ENCODE data around the gene HSBP1L1. TPM values are rescaled to one million over a fixed set of nuclear protein-coding genes. Genes with fewer than 3 reads are reported as not detected.
A peak's percentile ranks its signal among the peaks of the same experiment; 100 is the strongest.

Gene HSBP1L1
- total RNA-seq, 2 experiments from 2014 or later = 42.6 to 42.7 TPM

- TF ChIP-seq CTCF (IDR thresholded peaks at IDR 0.05) = no peak
- Histone ChIP-seq H3K4me1 (ENCODE audit: insufficient read depth, low read length) (peaks cover 51% of the 10 kb centered on the region), H3K27ac (ENCODE audit: low read depth in 1 of 2, low read length in 2 of 2) (no peak overlapping the region), H3K9me3 (ENCODE audit: control insufficient read depth in 1 of 2, insufficient read depth in 1 of 2, low read length in 2 of 2) (no peaks in the 10 kb centered on the region), H3K27me3 (ENCODE audit: control insufficient read depth in 1 of 2, insufficient read depth in 2 of 2, low read length in 2 of 2) (no peaks in the 10 kb centered on the region), H3K36me3 (ENCODE audit: insufficient read depth, low read length) (no peaks in the 10 kb centered on the region), H3K4me3 (ENCODE audit: low read length) (no peak overlapping the region)
- Mint-ChIP-seq H3K27me3 (peaks cover 4% of the 10 kb centered on the region), H3K4me1 (ENCODE audit: low read depth) (peaks cover 38% of the 10 kb centered on the region), H3K27ac (peak overlapping the region; percentile 86), H3K36me3 (ENCODE audit: low read depth) (peaks cover 5% of the 10 kb centered on the region), H3K9me3 (no peaks in the 10 kb centered on the region), H3K4me3 (no peak overlapping the region)
- DNase-seq (no peak), ATAC-seq (ENCODE audit: poor library complexity) (no peak)
- ChIA-PET CTCF (no interaction called here), POLR2A (interaction anchor here (0.7 to 1.9 kb wide), 4 partner anchors 10 to 72 kb away, joined by 3 to 6 read pairs (median 3); partner anchors contain the start of genes RBFA, SLC66A2 and TXNL4A)
- intact Hi-C loops (cut with DNase I, micrococcal nuclease) = loop anchor here (5.0 to 10.0 kb wide), 4 partner anchors 47 to 437 kb away; partner anchors contain the start of gene KCNG2 (in 1 of the 2)
Observed at GRCh38 chr18:79961527-79962291, 2.7 kb upstream of the HSBP1L1 start.

GRCh38 chr18:79962311-79962710 is 2.1 kb upstream of the HSBP1L1 start:
- Histone ChIP-seq H3K9me3 (ENCODE audit: control insufficient read depth in 1 of 2, insufficient read depth in 1 of 2, low read length in 2 of 2) (no peaks in the 10 kb centered on the region), H3K27ac (ENCODE audit: low read depth in 1 of 2, low read length in 2 of 2) (no peak overlapping the region), H3K4me1 (ENCODE audit: insufficient read depth, low read length) (peaks cover 51% of the 10 kb centered on the region), H3K27me3 (ENCODE audit: control insufficient read depth in 1 of 2, insufficient read depth in 2 of 2, low read length in 2 of 2) (no peaks in the 10 kb centered on the region), H3K36me3 (ENCODE audit: insufficient read depth, low read length) (no peaks in the 10 kb centered on the region), H3K4me3 (ENCODE audit: low read length) (no peak overlapping the region)
- DNase-seq (no peak), ATAC-seq (ENCODE audit: poor library complexity) (no peak)
- TF ChIP-seq CTCF (IDR thresholded peaks at IDR 0.05) = no peak
- Mint-ChIP-seq H3K4me1 (ENCODE audit: low read depth) (peaks cover 38% of the 10 kb centered on the region), H3K36me3 (ENCODE audit: low read depth) (peaks cover 9% of the 10 kb centered on the region), H3K4me3 (no peak overlapping the region), H3K9me3 (no peaks in the 10 kb centered on the region), H3K27ac (peak overlapping the region; percentile 86), H3K27me3 (peaks cover 4% of the 10 kb centered on the region)
- ChIA-PET POLR2A (interaction anchor here (0.7 to 1.9 kb wide), 4 partner anchors 11 to 72 kb away, joined by 3 to 6 read pairs (median 3); partner anchors contain the start of genes RBFA, SLC66A2 and TXNL4A), CTCF (no interaction called here)
- intact Hi-C loops (cut with DNase I, micrococcal nuclease) = loop anchor here (5.0 to 10.0 kb wide), 4 partner anchors 48 to 438 kb away; partner anchors contain the start of gene KCNG2 (in 1 of the 2)

GRCh38 chr18:79962835-79963657 is 1.4 kb upstream of the HSBP1L1 start:
- TF ChIP-seq CTCF (IDR thresholded peaks at IDR 0.05) = no peak
- Mint-ChIP-seq H3K9me3 (no peaks in the 10 kb centered on the region), H3K4me3 (peak overlapping the region; percentile 85), H3K4me1 (ENCODE audit: low read depth) (peaks cover 42% of the 10 kb centered on the region), H3K27me3 (peaks cover 4% of the 10 kb centered on the region), H3K36me3 (ENCODE audit: low read depth) (peaks cover 17% of the 10 kb centered on the region), H3K27ac (peak overlapping the region; percentile 86)
- intact Hi-C loops (cut with DNase I, micrococcal nuclease) = loop anchor here (5.0 to 10.0 kb wide), 4 partner anchors 48 to 438 kb away; partner anchors contain the start of gene KCNG2 (in 1 of the 2)
- H3K4me3 ChIP-seq (ENCODE audit: low read length) = peak overlapping the region; percentile 10
- ChIA-PET POLR2A (interaction anchor here (1.9 to 4.2 kb wide), 3 partner anchors 11 to 25 kb away, joined by 6 to 27 read pairs (median 17); partner anchors contain the start of genes SLC66A2 and TXNL4A), CTCF (interaction anchor here (1.5 kb wide), 1 partner anchor 24 kb away, joined by 6 read pairs; the partner anchor contains the start of gene TXNL4A)
- H3K9me3 ChIP-seq (ENCODE audit: control insufficient read depth in 1 of 2, insufficient read depth in 1 of 2, low read length in 2 of 2) = no peaks in the 10 kb centered on the region
- DNase-seq = peak in 8 of 14 experiments; percentile 17 to 84 (median 36)
- H3K27ac ChIP-seq (ENCODE audit: low read depth in 1 of 2, low read length in 2 of 2) = peak overlapping the region in 1 of 2 donors; percentile 30
- H3K27me3 ChIP-seq (ENCODE audit: control insufficient read depth in 1 of 2, insufficient read depth in 2 of 2, low read length in 2 of 2) = no peaks in the 10 kb centered on the region
- H3K4me1 ChIP-seq (ENCODE audit: insufficient read depth, low read length) = peaks cover 51% of the 10 kb centered on the region
- no peaks in the 10 kb centered on the region for H3K36me3 ChIP-seq (ENCODE audit: insufficient read depth, low read length)
- ATAC-seq (ENCODE audit: poor library complexity) = peak; percentile 51
